ENCODE results near the gene STIP1. TPM values are rescaled to one million over a fixed set of nuclear protein-coding genes. Genes with fewer than 3 reads are reported as not detected.

STIP1 gene
- total RNA-seq, 2 experiments from 2014 or later = 398 to 403 TPM

DNA sequence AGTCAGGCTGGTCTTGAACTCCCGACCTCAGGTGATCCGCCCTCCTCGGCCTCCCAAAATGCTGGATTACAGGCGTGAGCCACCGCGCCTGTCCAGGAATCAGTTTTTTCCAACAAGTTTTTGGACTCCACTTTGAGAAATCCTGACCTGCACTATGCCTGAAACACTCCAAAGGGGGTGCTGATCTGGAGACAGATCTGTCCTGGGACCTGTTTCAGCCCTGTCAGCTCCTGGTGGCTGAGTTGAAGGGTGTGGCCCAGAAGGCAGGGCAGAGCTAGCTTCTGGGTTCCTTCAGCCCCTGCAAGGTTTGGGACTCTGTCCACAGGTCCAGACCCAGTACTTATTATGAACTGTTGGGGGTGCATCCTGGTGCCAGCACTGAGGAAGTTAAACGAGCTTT, 45.6 kb downstream of the STIP1 start:
- POLR2A ChIA-PET = interaction anchor here (0.8 kb wide), 1 partner anchor 30 kb away, joined by 3 read pairs; no protein-coding TSS in a partner anchor
- Mint-ChIP-seq H3K4me1 (peaks cover 38% of the 10 kb centered on the region), H3K36me3 (ENCODE audit: low read depth) (peaks cover 7% of the 10 kb centered on the region), H3K27me3 (no peaks in the 10 kb centered on the region), H3K27ac (no peak overlapping the region), H3K4me3 (peak overlapping the region; percentile 76), H3K9me3 (ENCODE audit: low read depth) (no peaks in the 10 kb centered on the region)
- CTCF ChIA-PET = interaction anchor here (0.7 to 2.0 kb wide), 3 partner anchors 10 to 69 kb away, joined by 3 to 6 read pairs (median 5); partner anchors contain the start of gene FKBP2
- DNase-seq = no peak
- no peak for ATAC-seq
- intact Hi-C loops (cut with DNase I, micrococcal nuclease) = loop anchor here in 1 of 2 experiments (5.0 kb wide), 1 partner anchor 244 kb away; the partner anchor contains the start of gene OTUB1

DNA sequence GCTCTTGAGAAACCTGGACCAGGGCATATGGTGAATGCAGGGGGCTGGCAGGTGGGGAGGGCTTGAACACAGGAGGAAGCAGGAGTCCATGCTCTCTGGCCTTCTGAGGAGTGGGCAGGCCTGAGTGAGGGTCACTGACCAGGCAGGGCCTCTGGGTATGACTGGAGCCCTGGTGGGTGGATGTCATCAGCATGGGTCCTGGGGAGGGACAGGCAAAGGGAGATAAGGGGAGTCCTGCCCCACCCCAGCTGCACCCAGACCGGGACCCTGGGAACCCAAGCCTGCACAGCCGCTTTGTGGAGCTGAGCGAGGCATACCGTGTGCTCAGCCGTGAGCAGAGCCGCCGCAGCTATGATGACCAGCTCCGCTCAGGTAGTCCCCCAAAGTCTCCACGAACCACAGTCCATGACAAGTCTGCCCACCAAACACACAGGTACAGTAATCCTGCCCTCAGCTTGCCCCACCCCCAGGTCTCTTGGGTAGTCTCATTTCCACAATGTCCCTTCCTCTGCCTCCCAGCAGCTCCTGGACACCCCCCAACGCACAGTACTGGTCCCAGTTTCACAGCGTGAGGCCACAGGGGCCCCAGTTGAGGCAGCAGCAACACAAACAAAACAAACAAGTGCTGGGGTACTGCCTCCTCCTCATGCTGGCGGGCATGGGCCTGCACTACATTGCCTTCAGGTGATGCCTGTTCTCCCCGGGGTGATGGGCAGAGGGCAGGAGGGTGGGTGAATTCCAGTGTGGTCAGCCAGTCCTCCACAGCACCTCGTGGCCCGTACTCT, 46.4 kb downstream of the STIP1 start:
- peaks cover 12% of the 10 kb centered on the region for H3K36me3 Mint-ChIP-seq (ENCODE audit: low read depth)
- intact Hi-C loops (cut with DNase I, micrococcal nuclease) = loop anchor here in 1 of 2 experiments (5.0 kb wide), 1 partner anchor 245 kb away; the partner anchor contains the start of gene OTUB1
- H3K9me3 Mint-ChIP-seq (ENCODE audit: low read depth) = no peaks in the 10 kb centered on the region
- peaks cover 35% of the 10 kb centered on the region for H3K4me1 Mint-ChIP-seq
- ATAC-seq (no peak), DNase-seq (no peak)
- H3K27me3 Mint-ChIP-seq = no peaks in the 10 kb centered on the region
- POLR2A ChIA-PET = interaction anchor here (0.8 kb wide), 1 partner anchor 29 kb away, joined by 3 read pairs; no protein-coding TSS in a partner anchor
- H3K27ac Mint-ChIP-seq = peak overlapping the region; percentile 6
- H3K4me3 Mint-ChIP-seq = peak overlapping the region; percentile 76
- CTCF ChIA-PET = interaction anchor here (1.1 to 2.0 kb wide), 3 partner anchors 9 to 28 kb away, joined by 3 to 6 read pairs (median 5); partner anchors contain the start of gene FKBP2

- ChIA-PET CTCF (interaction anchor here (1.1 to 1.9 kb wide), 2 partner anchors 9 to 28 kb away, joined by 3 to 6 read pairs; no protein-coding TSS in a partner anchor), POLR2A (no interaction called here)
- DNase-seq (no peak), ATAC-seq (no peak)
- Mint-ChIP-seq H3K36me3 (ENCODE audit: low read depth) (peaks cover 18% of the 10 kb centered on the region), H3K4me3 (peak overlapping the region; percentile 57), H3K27me3 (no peaks in the 10 kb centered on the region), H3K27ac (no peak overlapping the region), H3K4me1 (peaks cover 30% of the 10 kb centered on the region), H3K9me3 (ENCODE audit: low read depth) (no peaks in the 10 kb centered on the region)
- intact Hi-C loops (cut with DNase I, micrococcal nuclease) = loop anchor here in 1 of 2 experiments (5.0 kb wide), 1 partner anchor 246 kb away; the partner anchor contains the start of gene OTUB1
Measured at GRCh38 chr11:64232967-64233315, 47.0 kb downstream of the STIP1 start.

DNA sequence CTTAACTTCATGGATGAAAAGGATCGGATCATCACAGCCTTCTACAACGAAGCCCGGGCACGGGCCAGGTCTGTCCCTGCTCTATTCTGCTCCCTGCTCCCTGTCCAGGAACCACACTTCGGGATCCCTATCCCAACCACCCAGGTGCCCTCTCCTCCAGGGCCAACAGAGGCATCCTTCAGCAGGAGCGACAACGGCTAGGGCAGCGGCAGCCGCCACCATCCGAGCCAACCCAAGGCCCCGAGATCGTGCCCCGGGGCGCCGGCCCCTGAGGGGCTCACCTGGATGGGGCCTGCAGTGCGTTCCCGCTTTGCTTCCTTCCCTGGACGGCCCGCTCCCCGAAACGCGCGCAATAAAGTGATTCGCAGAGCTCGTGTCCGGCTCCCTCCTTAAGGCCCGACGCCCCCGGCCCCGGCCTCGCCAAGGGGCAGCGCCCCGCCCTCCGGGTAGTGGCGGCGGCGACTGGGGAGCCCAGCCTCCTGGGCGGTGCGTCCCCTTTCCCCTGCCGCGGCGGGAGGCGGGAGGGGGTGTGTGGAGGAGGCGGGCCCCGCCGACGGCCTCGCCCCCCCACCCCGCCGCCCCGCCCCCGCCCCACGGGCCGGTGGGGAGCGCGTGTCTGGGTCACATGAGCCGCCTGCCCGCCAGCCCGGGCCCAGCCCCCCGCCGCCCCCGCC, 48.1 kb downstream of the STIP1 start, which contains the start of gene VEGFB:
VEGFB (plus strand) TSS at position 672 of the 674 bp plus-strand sequence. CDS start 250 bp downstream, outside the sequence.
- Mint-ChIP-seq H3K4me3 (peak within 1 kb of the TSS; percentile 84), H3K9me3 (ENCODE audit: low read depth) (no peaks in the 10 kb centered on the region), H3K4me1 (peaks cover 22% of the 10 kb centered on the region), H3K27ac (peak within 1 kb of the TSS; percentile 81), H3K27me3 (no peaks in the 10 kb centered on the region), H3K36me3 (ENCODE audit: low read depth) (peaks cover 26% of the 10 kb centered on the region)
- ChIA-PET CTCF (no interaction called here), POLR2A (no interaction called here)
- ATAC-seq (peak; percentile 49), DNase-seq (peak; percentile 81)
- intact Hi-C loops (cut with DNase I, micrococcal nuclease) = loop anchor here in 1 of 2 experiments (5.0 kb wide), 1 partner anchor 247 kb away; the partner anchor contains the start of gene OTUB1

- H3K36me3 Mint-ChIP-seq (ENCODE audit: low read depth) = peaks cover 27% of the 10 kb centered on the region
- peak overlapping the region; percentile 81 for H3K27ac Mint-ChIP-seq
- H3K27me3 Mint-ChIP-seq = no peaks in the 10 kb centered on the region
- H3K4me1 Mint-ChIP-seq = peaks cover 17% of the 10 kb centered on the region
- H3K9me3 Mint-ChIP-seq (ENCODE audit: low read depth) = no peaks in the 10 kb centered on the region
- H3K4me3 Mint-ChIP-seq = peak overlapping the region; percentile 84
- ChIA-PET POLR2A (no interaction called here), CTCF (interaction anchor here (2.0 kb wide), 1 partner anchor 30 kb away, joined by 5 read pairs; no protein-coding TSS in a partner anchor)
- DNase-seq (peak; percentile 73), ATAC-seq (peak; percentile 49)
- intact Hi-C loops (cut with DNase I, micrococcal nuclease) = loop anchor here in 1 of 2 experiments (5.0 kb wide), 1 partner anchor 248 kb away; the partner anchor contains the start of gene OTUB1
Measured at GRCh38 chr11:64234647-64235379, 48.8 kb downstream of the STIP1 start.

GRCh38 chr11:64235437-64236161, 49.6 kb downstream of the STIP1 start:
- Mint-ChIP-seq H3K4me3 (peak overlapping the region; percentile 84), H3K27me3 (no peaks in the 10 kb centered on the region), H3K4me1 (peaks cover 22% of the 10 kb centered on the region), H3K27ac (peak overlapping the region; percentile 81), H3K9me3 (ENCODE audit: low read depth) (no peaks in the 10 kb centered on the region), H3K36me3 (ENCODE audit: low read depth) (peaks cover 32% of the 10 kb centered on the region)
- intact Hi-C loops (cut with DNase I, micrococcal nuclease) = no loop called here
- DNase-seq (no peak), ATAC-seq (no peak)
- ChIA-PET CTCF (interaction anchor here (0.8 to 2.0 kb wide), 2 partner anchors 31 to 32 kb away, joined by 4 to 5 read pairs; no protein-coding TSS in a partner anchor), POLR2A (no interaction called here)

DNA sequence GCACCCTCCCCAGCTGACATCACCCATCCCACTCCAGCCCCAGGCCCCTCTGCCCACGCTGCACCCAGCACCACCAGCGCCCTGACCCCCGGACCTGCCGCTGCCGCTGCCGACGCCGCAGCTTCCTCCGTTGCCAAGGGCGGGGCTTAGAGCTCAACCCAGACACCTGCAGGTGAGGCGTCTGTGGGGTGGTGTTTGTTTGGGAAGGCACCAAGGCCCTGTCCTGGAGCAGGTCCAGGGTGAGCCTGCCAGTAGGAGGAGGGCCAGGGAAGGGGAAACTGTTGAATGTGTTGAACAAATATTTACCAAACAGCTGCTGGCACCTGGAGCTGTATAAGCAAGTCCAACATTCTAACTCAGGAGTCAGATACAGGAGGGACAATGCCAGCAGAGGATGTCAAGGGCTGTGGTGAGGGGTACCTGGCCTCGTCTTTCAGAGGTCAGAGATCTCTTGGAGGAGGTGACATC, 51.5 kb downstream of the STIP1 start:
- no peak overlapping the region for H3K4me3 Mint-ChIP-seq
- no peak for ATAC-seq

DNA sequence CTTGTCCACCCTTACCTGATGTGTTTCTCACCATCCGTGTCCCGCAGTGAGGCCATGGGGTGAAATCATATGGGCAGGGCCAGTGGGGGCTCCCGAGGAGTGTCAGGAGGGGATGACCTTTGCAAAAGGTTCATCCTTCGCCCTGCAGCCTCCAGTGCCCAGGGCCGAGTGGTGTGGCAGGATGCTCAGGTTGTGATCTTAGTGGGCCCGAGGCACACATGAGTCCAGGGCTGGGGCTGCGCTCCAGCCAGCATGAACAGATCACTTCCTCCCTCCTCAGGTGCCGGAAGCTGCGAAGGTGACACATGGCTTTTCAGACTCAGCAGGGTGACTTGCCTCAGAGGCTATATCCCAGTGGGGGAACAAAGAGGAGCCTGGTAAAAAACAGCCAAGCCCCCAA, 52.1 kb downstream of the STIP1 start:
- DNase-seq = no peak
- no peak overlapping the region for H3K4me3 Mint-ChIP-seq
- peaks cover 32% of the 10 kb centered on the region for H3K36me3 Mint-ChIP-seq (ENCODE audit: low read depth)
- H3K27me3 Mint-ChIP-seq = no peaks in the 10 kb centered on the region
- H3K4me1 Mint-ChIP-seq = peaks cover 25% of the 10 kb centered on the region
- H3K27ac Mint-ChIP-seq = no peak overlapping the region
- intact Hi-C loops (cut with DNase I, micrococcal nuclease) = no loop called here
- CTCF ChIA-PET = interaction anchor here (0.9 to 1.5 kb wide), 5 partner anchors 12 to 66 kb away, joined by 3 to 4 read pairs (median 4); no protein-coding TSS in a partner anchor
- POLR2A ChIA-PET = no interaction called here
- no peak for ATAC-seq
- no peaks in the 10 kb centered on the region for H3K9me3 Mint-ChIP-seq (ENCODE audit: low read depth)

More for the DNA sequence above, 51.5 kb downstream of the STIP1 start:
- Mint-ChIP-seq H3K4me1 (peaks cover 19% of the 10 kb centered on the region), H3K27ac (peak overlapping the region; percentile 17), H3K27me3 (no peaks in the 10 kb centered on the region), H3K36me3 (ENCODE audit: low read depth) (peaks cover 32% of the 10 kb centered on the region), H3K9me3 (ENCODE audit: low read depth) (no peaks in the 10 kb centered on the region)
- intact Hi-C loops (cut with DNase I, micrococcal nuclease) = no loop called here
- DNase-seq = no peak
- ChIA-PET CTCF (interaction anchor here (0.6 to 1.5 kb wide), 5 partner anchors 12 to 977 kb away, joined by 3 to 4 read pairs (median 4); no protein-coding TSS in a partner anchor), POLR2A (no interaction called here)

- POLR2A ChIA-PET = no interaction called here
- no peak for ATAC-seq
- Mint-ChIP-seq H3K4me1 (peaks cover 34% of the 10 kb centered on the region), H3K36me3 (ENCODE audit: low read depth) (peaks cover 42% of the 10 kb centered on the region), H3K27me3 (no peaks in the 10 kb centered on the region), H3K9me3 (ENCODE audit: low read depth) (no peaks in the 10 kb centered on the region), H3K4me3 (no peak overlapping the region), H3K27ac (peak overlapping the region; percentile 99)
- DNase-seq = no peak
- CTCF ChIA-PET = interaction anchor here (0.5 to 1.0 kb wide), 2 partner anchors 30 to 267 kb away, joined by 3 read pairs; no protein-coding TSS in a partner anchor
- intact Hi-C loops (cut with DNase I, micrococcal nuclease) = no loop called here
Measured at GRCh38 chr11:64238999-64239398, 53.0 kb downstream of the STIP1 start.
